Measurements from ENCODE around the gene SLC38A8. TPM values are rescaled to one million over a fixed set of nuclear protein-coding genes. Genes with fewer than 3 reads are reported as not detected.

SLC38A8 gene
- total RNA-seq, 3 donors from 2014 or later (not counting 1 experiment from before 2014, with no cell fraction given) = not detected

DNA sequence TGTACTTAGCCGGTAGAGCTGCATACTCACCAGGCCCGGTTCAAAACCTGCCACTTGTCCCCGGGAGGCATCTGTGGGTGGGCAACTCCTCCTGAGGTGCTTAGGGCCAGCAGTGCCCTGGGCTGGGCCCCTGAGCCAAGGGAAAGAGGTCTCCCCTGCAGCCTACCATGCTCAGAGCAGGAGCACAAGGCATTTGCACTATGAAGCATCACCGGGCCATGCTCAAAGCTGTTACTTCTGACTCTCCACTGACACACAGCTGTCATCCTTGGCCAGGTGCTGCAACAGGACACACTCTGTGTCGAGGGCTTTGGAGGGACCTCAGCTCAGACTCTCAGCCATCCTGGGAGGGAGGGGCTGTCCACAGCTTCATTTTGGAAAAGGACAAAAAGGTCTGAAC, 37.2 kb downstream of the SLC38A8 start:
- Mint-ChIP-seq H3K36me3 (no peaks in the 10 kb centered on the region), H3K4me1 (no peaks in the 10 kb centered on the region), H3K9me3 (no peaks in the 10 kb centered on the region), H3K27me3 (ENCODE audit: low read depth in 2 of 2) (peaks cover 0 to 2% of the 10 kb centered on the region in 2 donors), H3K4me3 (no peak overlapping the region), H3K27ac (no peak overlapping the region)
- no peaks in the 10 kb centered on the region for H3K9me3 ChIP-seq (ENCODE audit: control insufficient read depth, insufficient read depth, low read length)
- DNase-seq = no peak
- no peak overlapping the region for H3K4me3 ChIP-seq (ENCODE audit: low read length)
- no peaks in the 10 kb centered on the region for H3K36me3 ChIP-seq (ENCODE audit: control insufficient read depth, insufficient read depth, low read length)
- 69% methylated on average over 5 of the region's 5 CpGs for WGBS (ENCODE audit: insufficient coverage)
- TF ChIP-seq, protein P1, sequence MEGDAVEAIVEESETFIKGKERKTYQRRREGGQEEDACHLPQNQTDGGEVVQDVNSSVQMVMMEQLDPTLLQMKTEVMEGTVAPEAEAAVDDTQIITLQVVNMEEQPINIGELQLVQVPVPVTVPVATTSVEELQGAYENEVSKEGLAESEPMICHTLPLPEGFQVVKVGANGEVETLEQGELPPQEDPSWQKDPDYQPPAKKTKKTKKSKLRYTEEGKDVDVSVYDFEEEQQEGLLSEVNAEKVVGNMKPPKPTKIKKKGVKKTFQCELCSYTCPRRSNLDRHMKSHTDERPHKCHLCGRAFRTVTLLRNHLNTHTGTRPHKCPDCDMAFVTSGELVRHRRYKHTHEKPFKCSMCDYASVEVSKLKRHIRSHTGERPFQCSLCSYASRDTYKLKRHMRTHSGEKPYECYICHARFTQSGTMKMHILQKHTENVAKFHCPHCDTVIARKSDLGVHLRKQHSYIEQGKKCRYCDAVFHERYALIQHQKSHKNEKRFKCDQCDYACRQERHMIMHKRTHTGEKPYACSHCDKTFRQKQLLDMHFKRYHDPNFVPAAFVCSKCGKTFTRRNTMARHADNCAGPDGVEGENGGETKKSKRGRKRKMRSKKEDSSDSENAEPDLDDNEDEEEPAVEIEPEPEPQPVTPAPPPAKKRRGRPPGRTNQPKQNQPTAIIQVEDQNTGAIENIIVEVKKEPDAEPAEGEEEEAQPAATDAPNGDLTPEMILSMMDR (IDR thresholded peaks at IDR 0.05) = no peak
- H3K27ac ChIP-seq (ENCODE audit: low read length) = no peak overlapping the region
- no peaks in the 10 kb centered on the region for H3K27me3 ChIP-seq (ENCODE audit: control insufficient read depth, insufficient read depth, low read length)
- no peak for ATAC-seq
- intact Hi-C loops (cut with micrococcal nuclease) = no loop called here
- H3K4me1 ChIP-seq (ENCODE audit: control insufficient read depth, insufficient read depth, low read length) = no peaks in the 10 kb centered on the region

GRCh38 chr16:84004442-84004841, 38.2 kb downstream of the SLC38A8 start:
- H3K9me3 Mint-ChIP-seq = no peaks in the 10 kb centered on the region
- intact Hi-C loops (cut with micrococcal nuclease) = no loop called here
- no peak for DNase-seq

DNA sequence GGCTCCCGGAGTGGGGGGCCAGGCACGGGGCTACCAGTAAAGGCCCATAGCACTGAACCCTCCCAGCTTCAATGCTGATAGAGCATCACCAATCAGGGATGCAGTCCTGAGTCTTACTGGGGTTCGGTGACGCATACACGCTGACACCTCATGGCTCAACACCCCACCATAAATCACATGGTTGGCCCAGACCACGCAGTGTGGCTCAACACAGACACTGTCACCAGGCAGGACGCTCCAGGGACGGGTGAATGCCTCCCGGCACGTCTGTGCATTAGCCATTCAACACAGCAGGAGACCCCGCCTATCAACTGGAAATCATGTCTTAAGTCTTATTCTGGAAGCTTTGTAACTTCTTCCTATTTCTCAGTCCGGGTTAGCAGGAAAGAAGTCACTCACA, 39.6 kb downstream of the SLC38A8 start:
- H3K27me3 Mint-ChIP-seq (ENCODE audit: low read depth in 2 of 2) = peaks cover 0 to 2% of the 10 kb centered on the region in 2 donors
- H3K27ac Mint-ChIP-seq = no peak overlapping the region
- no peak overlapping the region for H3K4me3 Mint-ChIP-seq
- no peak for ATAC-seq
- H3K36me3 Mint-ChIP-seq = no peaks in the 10 kb centered on the region
- 79% methylated on average over 12 of the region's 12 CpGs for WGBS (ENCODE audit: insufficient coverage)
- DNase-seq = no peak
- TF ChIP-seq, protein P1 (IDR thresholded peaks at IDR 0.05) = no peak
- intact Hi-C loops (cut with micrococcal nuclease) = no loop called here
- no peaks in the 10 kb centered on the region for H3K4me1 Mint-ChIP-seq
- Histone ChIP-seq H3K27me3 (ENCODE audit: control insufficient read depth, insufficient read depth, low read length) (no peaks in the 10 kb centered on the region), H3K36me3 (ENCODE audit: control insufficient read depth, insufficient read depth, low read length) (no peaks in the 10 kb centered on the region), H3K4me1 (ENCODE audit: control insufficient read depth, insufficient read depth, low read length) (no peaks in the 10 kb centered on the region), H3K9me3 (ENCODE audit: control insufficient read depth, insufficient read depth, low read length) (no peaks in the 10 kb centered on the region), H3K4me3 (ENCODE audit: low read length) (no peak overlapping the region), H3K27ac (ENCODE audit: low read length) (no peak overlapping the region)
- no peaks in the 10 kb centered on the region for H3K9me3 Mint-ChIP-seq

More at GRCh38 chr16:84004442-84004841, 38.2 kb downstream of the SLC38A8 start:
- Histone ChIP-seq H3K9me3 (ENCODE audit: control insufficient read depth, insufficient read depth, low read length) (no peaks in the 10 kb centered on the region), H3K27ac (ENCODE audit: low read length) (no peak overlapping the region), H3K27me3 (ENCODE audit: control insufficient read depth, insufficient read depth, low read length) (no peaks in the 10 kb centered on the region), H3K36me3 (ENCODE audit: control insufficient read depth, insufficient read depth, low read length) (no peaks in the 10 kb centered on the region), H3K4me3 (ENCODE audit: low read length) (no peak overlapping the region), H3K4me1 (ENCODE audit: control insufficient read depth, insufficient read depth, low read length) (no peaks in the 10 kb centered on the region)
- H3K4me3 Mint-ChIP-seq = no peak overlapping the region
- no peak for ATAC-seq
- H3K36me3 Mint-ChIP-seq = no peaks in the 10 kb centered on the region
- TF ChIP-seq, protein P1 (IDR thresholded peaks at IDR 0.05) = no peak
- 82% methylated on average over 7 of the region's 7 CpGs for WGBS (ENCODE audit: insufficient coverage)
- H3K4me1 Mint-ChIP-seq = no peaks in the 10 kb centered on the region
- no peak overlapping the region for H3K27ac Mint-ChIP-seq
- peaks cover 0 to 2% of the 10 kb centered on the region in 2 donors for H3K27me3 Mint-ChIP-seq (ENCODE audit: low read depth in 2 of 2)

GRCh38 chr16:84001726-84002125, 40.9 kb downstream of the SLC38A8 start:
- no peaks in the 10 kb centered on the region for H3K9me3 Mint-ChIP-seq
- DNase-seq (no peak), ATAC-seq (no peak)
- Histone ChIP-seq H3K9me3 (ENCODE audit: control insufficient read depth, insufficient read depth, low read length) (no peaks in the 10 kb centered on the region), H3K4me1 (ENCODE audit: control insufficient read depth, insufficient read depth, low read length) (no peaks in the 10 kb centered on the region), H3K27ac (ENCODE audit: low read length) (no peak overlapping the region), H3K36me3 (ENCODE audit: control insufficient read depth, insufficient read depth, low read length) (no peaks in the 10 kb centered on the region), H3K4me3 (ENCODE audit: low read length) (no peak overlapping the region), H3K27me3 (ENCODE audit: control insufficient read depth, insufficient read depth, low read length) (no peaks in the 10 kb centered on the region)
- TF ChIP-seq, protein P1 (IDR thresholded peaks at IDR 0.05) = no peak
- 89% methylated on average over 7 of the region's 7 CpGs for WGBS (ENCODE audit: insufficient coverage)
- no peaks in the 10 kb centered on the region for H3K36me3 Mint-ChIP-seq
- no peak overlapping the region for H3K4me3 Mint-ChIP-seq
- H3K27ac Mint-ChIP-seq = no peak overlapping the region
- no peaks in the 10 kb centered on the region for H3K4me1 Mint-ChIP-seq
- peaks cover 0 to 2% of the 10 kb centered on the region in 2 donors for H3K27me3 Mint-ChIP-seq (ENCODE audit: low read depth in 2 of 2)
- intact Hi-C loops (cut with micrococcal nuclease) = no loop called here
